IMR-90 (cell line): ENCODE data around the gene DIP2B. TPM values are rescaled to one million over a fixed set of nuclear protein-coding genes. Genes with fewer than 3 reads are reported as not detected.

ENCODE experiments used
- ATAC-seq: fragments of 200-7000 bp; cut with Tn5 transposase; 2 replicates; pipeline ENCODE4 v1.9.1; 2020; ENCODE audit warnings: low read depth, mild to moderate bottlenecking, moderate library complexity
- BruUV-seq: library from RNA; stranded (reverse); fragments of 400-500 nt; replicated peaks from 2 replicates; lab custom pipeline; 2021; lab: Mats Ljungman, UMichigan
- CTCF ChIA-PET: fragments of 300-600 bp; formaldehyde crosslinking; extraction: SDS; loops from one replicate; lab custom pipeline; 2021; ENCODE audit warnings: antibody characterized with exemption; lab: Yijun Ruan, JAX
- POLR2A ChIA-PET: fragments of 300-600 bp; sonication (Branson Sonifier 250); formaldehyde crosslinking; loops from one replicate; lab custom pipeline; 2022; ENCODE audit warnings: antibody characterized with exemption; ENCODE audit not compliant: unreplicated experiment; lab: Charles Lee
- DNase-seq: peaks from one replicate; pipeline ENCODE4 v3.0.0; 2013
- H2AFZ ChIP-seq: replicated peaks from 2 replicates; pipeline ENCODE3; 2013; ENCODE audit warnings: low read length, mild to moderate bottlenecking; ENCODE audit not compliant: poor library complexity
- H2AK5ac ChIP-seq: 2 replicates; pipeline ENCODE4 v1.6.1; 2013; ENCODE audit warnings: low read depth, low read length, inconsistent platforms
- H2AK9ac ChIP-seq: replicated peaks from 2 replicates; pipeline ENCODE3; 2013; ENCODE audit warnings: mild to moderate bottlenecking, low read depth, low read length, moderate library complexity; ENCODE audit not compliant: poor library complexity
- H2BK120ac ChIP-seq: 2 replicates; pipeline ENCODE4 v1.6.1; 2013; ENCODE audit warnings: low read depth, low read length, inconsistent platforms
- H2BK15ac ChIP-seq: 3 replicates; pipeline ENCODE4 v1.6.1; 2013; ENCODE audit warnings: low read depth, low read length, inconsistent platforms
- H2BK20ac ChIP-seq: 2 replicates; pipeline ENCODE4 v1.6.1; 2013; ENCODE audit warnings: low read depth, mild to moderate bottlenecking, inconsistent platforms, low read length, moderate library complexity
- H2BK5ac ChIP-seq: 2 replicates; pipeline ENCODE4 v1.6.1; 2013; ENCODE audit warnings: mild to moderate bottlenecking, low read depth, low read length, inconsistent platforms; ENCODE audit not compliant: poor library complexity, severe bottlenecking
- H3K14ac ChIP-seq: replicated peaks from 2 replicates; pipeline ENCODE4 v1.6.1; 2013; ENCODE audit warnings: low read depth, low read length, inconsistent platforms
- H3K18ac ChIP-seq: 2 replicates; pipeline ENCODE4 v1.6.1; 2013; ENCODE audit warnings: low read depth, low read length, control low read depth
- H3K23ac ChIP-seq: 2 replicates; pipeline ENCODE4 v1.6.1; 2013; ENCODE audit warnings: low read depth, low read length, inconsistent platforms
- H3K27ac ChIP-seq: 2 replicates; pipeline ENCODE4 v1.5.1; 2013; ENCODE audit warnings: mild to moderate bottlenecking, control low read depth, low read length; ENCODE audit not compliant: insufficient read depth
- H3K27me3 ChIP-seq: 2 replicates; pipeline ENCODE4 v1.6.1; 2013; ENCODE audit warnings: low read length; ENCODE audit not compliant: control insufficient read depth, insufficient read depth
- H3K36me3 ChIP-seq: 2 replicates; pipeline ENCODE4 v1.6.1; 2013; ENCODE audit warnings: low read length, mixed read lengths; ENCODE audit not compliant: control insufficient read depth, insufficient read depth
- H3K4ac ChIP-seq: 2 replicates; pipeline ENCODE4 v1.6.1; 2013; ENCODE audit warnings: low read depth, low read length, inconsistent platforms
- H3K4me1 ChIP-seq: 2 replicates; pipeline ENCODE4 v1.6.1; 2013; ENCODE audit warnings: low read length, mixed read lengths; ENCODE audit not compliant: control insufficient read depth, insufficient read depth
- H3K4me2 ChIP-seq: 2 replicates; pipeline ENCODE4 v1.6.1; 2013; ENCODE audit warnings: low read depth, mild to moderate bottlenecking, control low read depth, low read length, moderate library complexity
- H3K4me3 ChIP-seq: 2 replicates; pipeline ENCODE4 v1.5.1; 2013; ENCODE audit warnings: low read depth, mild to moderate bottlenecking, control low read depth, low read length, moderate library complexity; ENCODE audit not compliant: insufficient read depth
- H3K56ac ChIP-seq: 2 replicates; pipeline ENCODE4 v1.6.1; 2013; ENCODE audit warnings: low read length, inconsistent platforms; ENCODE audit not compliant: insufficient read depth; ENCODE audit errors: extremely low read depth
- H3K79me1 ChIP-seq, 2 experiments: 2 replicates each; pipeline ENCODE4 v1.6.1; 2013; ENCODE audit warnings: low read length in 2 of 2, inconsistent platforms in 1 of 2, low read depth in 1 of 2
- H3K9ac ChIP-seq: 2 replicates; pipeline ENCODE4 v1.6.1; 2013; ENCODE audit warnings: low read depth, low read length, control low read depth
- H3K9me1 ChIP-seq: 2 replicates; pipeline ENCODE4 v1.6.1; 2013; ENCODE audit warnings: low read length, inconsistent platforms; ENCODE audit not compliant: insufficient read depth
- H3K9me3 ChIP-seq: 2 replicates; pipeline ENCODE4 v1.6.1; 2013; ENCODE audit warnings: low read length; ENCODE audit not compliant: control insufficient read depth, insufficient read depth
- H4K20me1 ChIP-seq: 2 replicates; pipeline ENCODE4 v1.6.1; 2013; ENCODE audit warnings: low read length, inconsistent platforms; ENCODE audit not compliant: insufficient read depth
- H4K5ac ChIP-seq: 2 replicates; pipeline ENCODE4 v1.6.1; 2013; ENCODE audit warnings: mild to moderate bottlenecking, low read depth, low read length, control low read depth
- H4K8ac ChIP-seq, 2 experiments: 2 replicates each; pipeline ENCODE4 v1.6.1; 2013; ENCODE audit warnings: low read depth in 2 of 2, low read length in 2 of 2, control low read depth in 1 of 2, inconsistent platforms in 1 of 2
- H4K91ac ChIP-seq: 2 replicates; pipeline ENCODE4 v1.6.1; 2013; ENCODE audit warnings: low read depth, low read length, inconsistent platforms; ENCODE audit not compliant: insufficient read depth
- CEBPB ChIP-seq: IDR thresholded peaks from 2 replicates; pipeline ENCODE4 v1.6.1; 2012; ENCODE audit warnings: low read depth, low read length, improper control_type of control experiment
- CHD1 ChIP-seq: IDR thresholded peaks from 2 replicates; pipeline ENCODE4 v1.6.1; 2012; ENCODE audit warnings: low read depth, low read length, improper control_type of control experiment
- FOS ChIP-seq: fragments of 150-350 bp; IDR thresholded peaks from 2 replicates; pipeline ENCODE4 v1.6.1; 2016; ENCODE audit warnings: low read depth, low read length
- MAFK ChIP-seq: IDR thresholded peaks from 2 replicates; pipeline ENCODE4 v1.6.1; 2012; ENCODE audit warnings: low read depth, low read length, improper control_type of control experiment
- MAZ ChIP-seq: IDR thresholded peaks from 2 replicates; pipeline ENCODE4 v1.6.1; 2012; ENCODE audit warnings: low read depth, mild to moderate bottlenecking, low read length, improper control_type of control experiment, moderate library complexity, borderline replicate concordance
- MXI1 ChIP-seq: IDR thresholded peaks from 2 replicates; pipeline ENCODE4 v1.6.1; 2012; ENCODE audit warnings: low read depth, mild to moderate bottlenecking, low read length, moderate library complexity, borderline replicate concordance
- POLR2A ChIP-seq: IDR thresholded peaks from 2 replicates; pipeline ENCODE4 v1.6.1; 2012; ENCODE audit warnings: mild to moderate bottlenecking, low read depth, low read length
- RAD21 ChIP-seq: IDR thresholded peaks from 2 replicates; pipeline ENCODE4 v1.6.1; 2012; ENCODE audit warnings: low read length, improper control_type of control experiment
- RFX5 ChIP-seq: IDR thresholded peaks from 2 replicates; pipeline ENCODE4 v1.8.0; 2012; ENCODE audit warnings: low read depth, mild to moderate bottlenecking, low read length, moderate library complexity
- WGBS, 2 experiments: methylation state at CpG; one replicate each; pipeline versions ENCODE4 v1.1.5 to v1.1.7; 2013; ENCODE audit warnings: missing lambda C conversion rate in 2 of 2; ENCODE audit not compliant: insufficient read length in 1 of 2; ENCODE audit errors: extremely low coverage in 2 of 2; 5-methylcytosine and 5-hydroxymethylcytosine counted together
- dilution Hi-C: fragments of 300-500 bp; cut with HindIII; formaldehyde crosslinking; loops from one replicate; pipeline ENCODE4 v1.14.3; 2018; ENCODE audit warnings: low sequenced_read_pairs; ENCODE audit not compliant: unreplicated experiment
- in situ Hi-C: fragments of 300-500 bp; cut with MboI; formaldehyde crosslinking; loops from 3 replicates; pipeline ENCODE4 v1.14.3; 2019; ENCODE audit warnings: low sequenced_read_pairs, inconsistent platforms, mixed read lengths
- intact Hi-C: fragments of 100-400 bp; cut with micrococcal nuclease; formaldehyde crosslinking; loops from 2 replicates; pipeline ENCODE4 v1.10.0; 2022
- polyA plus RNA-seq, 3 experiments: library from polyadenylated mRNA; depleted of rRNA; stranded (reverse); fragments of >200 nt; gene quantifications; 2 replicates each; pipeline ENCODE4 v1.2.3, GENCODE V29; 2012; ENCODE audit warnings: low replicate concordance in 1 of 3
- total RNA-seq: library from RNA; depleted of rRNA; stranded (reverse); fragments of >200 nt; gene quantifications from 2 replicates; pipeline ENCODE4 v1.2.3, GENCODE V29; 2012
- TF ChIP-seq, protein P1 (sequence below): fragments of 150-350 bp; IDR thresholded peaks from 2 replicates; pipeline ENCODE4 v1.6.1; 2017; ENCODE audit warnings: mild to moderate bottlenecking, antibody characterized with exemption, low read length, low read depth

DIP2B gene
- total and polyA plus RNA-seq, 2 of the 4 experiments (the other 2 are of a cell fraction) = 7.7 to 12.9 TPM

DNA sequence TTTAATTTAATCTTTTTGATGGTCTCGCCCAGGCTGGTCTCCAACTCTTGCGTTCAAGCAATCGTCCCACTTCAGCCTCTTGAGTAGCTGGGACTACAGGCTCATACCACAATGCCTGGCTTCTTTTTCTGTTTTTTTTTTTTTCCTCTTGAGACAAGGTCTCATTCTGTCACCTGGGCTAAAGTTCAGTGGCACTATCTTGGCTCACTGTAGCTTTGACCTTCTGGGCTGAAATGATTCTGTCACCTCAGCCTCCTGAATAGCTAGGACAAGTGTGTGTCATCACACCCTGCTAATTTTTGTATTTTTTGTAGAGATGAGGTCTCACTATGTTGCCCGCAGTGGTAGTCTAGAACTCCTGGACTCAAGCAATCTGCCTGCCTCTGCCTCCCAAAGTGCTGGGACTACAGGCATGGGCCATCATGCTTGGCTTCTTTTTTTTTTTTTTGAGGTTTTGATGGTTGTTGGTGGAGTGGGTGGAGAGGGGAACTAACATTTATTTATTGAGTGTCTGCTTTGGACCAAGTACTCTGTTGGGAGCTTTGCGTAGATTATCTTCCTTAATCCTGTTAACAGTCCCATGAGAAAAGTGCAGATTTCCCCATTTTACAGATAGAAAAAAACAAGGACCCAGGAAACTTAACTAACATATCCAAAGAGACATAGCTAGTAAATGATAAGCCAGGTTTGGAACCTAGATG lies 102.0 kb downstream of the DIP2B start:
- Histone ChIP-seq H4K5ac (no peak overlapping the region), H2AK9ac (no peak overlapping the region), H3K56ac (no peak overlapping the region), H2BK120ac (no peak overlapping the region), H3K23ac (no peak overlapping the region), H2BK5ac (no peak overlapping the region), H3K36me3 (no peaks in the 10 kb centered on the region), H3K9me1 (no peaks in the 10 kb centered on the region; the same call in 1 of the 2 replicates), H3K9me3 (no peaks in the 10 kb centered on the region), H4K91ac (no peak overlapping the region), H3K4ac (no peak overlapping the region), H4K20me1 (no peaks in the 10 kb centered on the region), H3K4me1 (no peaks in the 10 kb centered on the region), H3K4me3 (no peak overlapping the region), H3K18ac (no peak overlapping the region), H3K9ac (no peak overlapping the region), H2BK15ac (no peak overlapping the region), H2AFZ (no peak overlapping the region), H4K8ac (no peak overlapping the region), H3K14ac (no peak overlapping the region), H2AK5ac (no peak overlapping the region), H3K27me3 (no peaks in the 10 kb centered on the region), H2BK20ac (no peak overlapping the region), H3K4me2 (no peak overlapping the region), H3K27ac (no peak overlapping the region), H3K79me1 (peaks cover 21 to 31% of the 10 kb centered on the region in 2 experiments)
- no peak for ATAC-seq
- dilution Hi-C loops = no loop called here
- POLR2A ChIA-PET = no interaction called here
- CTCF ChIA-PET = no interaction called here
- no peak for DNase-seq
- in situ Hi-C loops = no loop called here
- intact Hi-C loops = no loop called here
- no TSS peak for BruUV-seq
- 92% methylated on average over 2 of the region's 5 CpGs; no CpG with 5 or more reads in 1 of the 2 experiments for WGBS, 2 experiments
- TF ChIP-seq CHD1 (no peak), RAD21 (no peak), MXI1 (no peak), RFX5 (no peak), CEBPB (no peak), POLR2A (no peak), MAFK (no peak), MAZ (no peak), FOS (no peak)
- TF ChIP-seq, protein P1, sequence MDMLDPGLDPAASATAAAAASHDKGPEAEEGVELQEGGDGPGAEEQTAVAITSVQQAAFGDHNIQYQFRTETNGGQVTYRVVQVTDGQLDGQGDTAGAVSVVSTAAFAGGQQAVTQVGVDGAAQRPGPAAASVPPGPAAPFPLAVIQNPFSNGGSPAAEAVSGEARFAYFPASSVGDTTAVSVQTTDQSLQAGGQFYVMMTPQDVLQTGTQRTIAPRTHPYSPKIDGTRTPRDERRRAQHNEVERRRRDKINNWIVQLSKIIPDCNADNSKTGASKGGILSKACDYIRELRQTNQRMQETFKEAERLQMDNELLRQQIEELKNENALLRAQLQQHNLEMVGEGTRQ = no peak
